PC-3 (cell line): ENCODE results near the gene CSDE1.

Experiments used
- EZH2 ChIP-seq: fragments of 300-600 bp; sonication (generic); IDR thresholded peaks from one replicate; pipeline ENCODE4 v1.6.1; 2017; ENCODE audit warnings: antibody characterized with exemption, mild to moderate bottlenecking, low read length; ENCODE audit not compliant: unreplicated experiment
- TF ChIP-seq, protein P1 (sequence below): fragments of 300-600 bp; sonication (generic); conservative IDR thresholded peaks from 2 replicates; pipeline ENCODE4 v1.5.1; 2017; ENCODE audit warnings: antibody characterized with exemption, low read depth, mild to moderate bottlenecking, low read length

DNA sequence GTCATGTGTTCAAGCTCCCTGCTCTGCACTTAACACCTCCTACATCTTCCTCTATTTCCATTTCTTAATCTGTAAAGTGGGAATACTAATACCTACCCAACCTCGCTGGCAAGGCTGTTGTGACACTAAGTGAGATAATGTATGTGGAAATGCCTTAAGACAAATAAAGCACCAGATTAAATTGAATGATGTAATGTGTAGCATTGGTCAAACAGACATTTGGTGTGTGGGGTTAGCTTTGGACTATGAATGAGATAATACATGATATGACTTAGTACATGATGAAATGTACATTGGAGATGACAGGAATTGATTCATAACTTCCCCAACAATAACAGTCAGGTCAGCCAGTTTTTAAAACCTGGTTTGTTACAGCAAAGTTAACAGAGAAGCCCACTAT is 67.6 kb downstream of the CSDE1 start:
- TF ChIP-seq, protein P1, sequence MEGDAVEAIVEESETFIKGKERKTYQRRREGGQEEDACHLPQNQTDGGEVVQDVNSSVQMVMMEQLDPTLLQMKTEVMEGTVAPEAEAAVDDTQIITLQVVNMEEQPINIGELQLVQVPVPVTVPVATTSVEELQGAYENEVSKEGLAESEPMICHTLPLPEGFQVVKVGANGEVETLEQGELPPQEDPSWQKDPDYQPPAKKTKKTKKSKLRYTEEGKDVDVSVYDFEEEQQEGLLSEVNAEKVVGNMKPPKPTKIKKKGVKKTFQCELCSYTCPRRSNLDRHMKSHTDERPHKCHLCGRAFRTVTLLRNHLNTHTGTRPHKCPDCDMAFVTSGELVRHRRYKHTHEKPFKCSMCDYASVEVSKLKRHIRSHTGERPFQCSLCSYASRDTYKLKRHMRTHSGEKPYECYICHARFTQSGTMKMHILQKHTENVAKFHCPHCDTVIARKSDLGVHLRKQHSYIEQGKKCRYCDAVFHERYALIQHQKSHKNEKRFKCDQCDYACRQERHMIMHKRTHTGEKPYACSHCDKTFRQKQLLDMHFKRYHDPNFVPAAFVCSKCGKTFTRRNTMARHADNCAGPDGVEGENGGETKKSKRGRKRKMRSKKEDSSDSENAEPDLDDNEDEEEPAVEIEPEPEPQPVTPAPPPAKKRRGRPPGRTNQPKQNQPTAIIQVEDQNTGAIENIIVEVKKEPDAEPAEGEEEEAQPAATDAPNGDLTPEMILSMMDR: no peak
- TF ChIP-seq EZH2: no peak
